Gastrocnemius medialis (tissue), 4 donors: ENCODE measurements around the gene GYG2.

ENCODE experiments used
- CTCF ChIP-seq, 5 experiments: fragments of 450-650 bp in 3 of 5; fragments of 200-600 bp in 2 of 5; sonication (generic) in 2 of 5; IDR thresholded peaks in 4 of 5; conservative IDR thresholded peaks in 1 of 5; 1 replicate in 4 of 5; 2 replicates in 1 of 5; pipeline ENCODE4 v1.5.1; 2016 to 2019; ENCODE audit warnings: antibody characterized with exemption in 5 of 5, mild to moderate bottlenecking in 3 of 5, moderate library complexity in 3 of 5
- POLR2A ChIP-seq, 2 donors: fragments of 450-650 bp; IDR thresholded peaks; one replicate each; pipeline ENCODE4 v1.6.1; 2017; ENCODE audit warnings: antibody characterized with exemption in 2 of 2, mild to moderate bottlenecking in 2 of 2, moderate library complexity in 2 of 2

- TF ChIP-seq CTCF (IDR thresholded peaks at IDR 0.05 in 4 of 5, conservative IDR thresholded peaks at IDR 0.05 in 1 of 5) = no peak
- TF ChIP-seq POLR2A (IDR thresholded peaks at IDR 0.05) = no peak
Measured at GRCh38 chrX:2910109-2910508, 81.4 kb downstream of the GYG2 start.
